Natural killer cell (primary cell): ENCODE data around the gene SLC25A6. TPM values are rescaled to one million over a fixed set of nuclear protein-coding genes. Genes with fewer than 3 reads are reported as not detected.

Experiments used
- ATAC-seq, 3 donors: fragments of 150-1000 bp in 2 of 3; fragments of 200-7000 bp in 1 of 3; cut with Tn5 transposase; 1 replicate in 1 of 3; 2 replicates in 2 of 3; pipeline ENCODE4 v1.10.0; 2021; ENCODE audit warnings: mild to moderate bottlenecking in 2 of 3, moderate library complexity in 2 of 3
- DNase-seq, 2 donors: peaks; one replicate each; pipeline versions ENCODE4 v3.0.0 to v3.0.0-alpha.2; 2013 to 2021; ENCODE audit warnings: mixed read lengths in 1 of 2
- H3K27ac ChIP-seq: one replicate; pipeline ENCODE4 v1.5.1; 2013; ENCODE audit warnings: mild to moderate bottlenecking, low read length
- H3K27me3 ChIP-seq: one replicate; pipeline ENCODE4 v1.6.1; 2013; ENCODE audit warnings: low read length; ENCODE audit not compliant: control insufficient read depth, insufficient read depth
- H3K36me3 ChIP-seq: one replicate; pipeline ENCODE4 v1.6.1; 2013; ENCODE audit warnings: low read length; ENCODE audit not compliant: control insufficient read depth, insufficient read depth
- H3K4me1 ChIP-seq: one replicate; pipeline ENCODE4 v1.6.1; 2013; ENCODE audit warnings: low read length; ENCODE audit not compliant: control insufficient read depth, insufficient read depth
- H3K4me3 ChIP-seq: one replicate; pipeline ENCODE4 v1.5.1; 2013; ENCODE audit warnings: low read length
- H3K9me3 ChIP-seq: one replicate; pipeline ENCODE4 v1.6.1; 2013; ENCODE audit warnings: low read length; ENCODE audit not compliant: control insufficient read depth, insufficient read depth
- H3K27ac Mint-ChIP-seq, 2 donors: one replicate each; pipeline ENCODE4 v1.8.0; 2022; ENCODE audit warnings: mild to moderate bottlenecking in 2 of 2, mixed read lengths in 2 of 2, moderate library complexity in 1 of 2
- H3K27me3 Mint-ChIP-seq, 2 donors: one replicate each; pipeline ENCODE4 v1.8.0; 2022; ENCODE audit warnings: low read depth in 2 of 2, mixed read lengths in 2 of 2
- H3K36me3 Mint-ChIP-seq: one replicate; pipeline ENCODE4 v1.8.0; 2022; ENCODE audit warnings: mixed read lengths
- H3K4me1 Mint-ChIP-seq, 2 donors: one replicate each; pipeline ENCODE4 v1.8.0; 2022; ENCODE audit warnings: mixed read lengths in 2 of 2
- H3K4me3 Mint-ChIP-seq: one replicate; pipeline ENCODE4 v1.8.0; 2022; ENCODE audit warnings: mild to moderate bottlenecking, moderate library complexity, mixed read lengths
- H3K9me3 Mint-ChIP-seq, 2 donors: one replicate each; pipeline ENCODE4 v1.8.0; 2022; ENCODE audit warnings: mixed read lengths in 2 of 2
- WGBS: methylation state at CpG from one replicate; pipeline ENCODE4 v1.1.7; 2013; ENCODE audit warnings: missing lambda C conversion rate; ENCODE audit not compliant: insufficient coverage; 5-methylcytosine and 5-hydroxymethylcytosine counted together
- intact Hi-C: fragments of 100-400 bp; cut with micrococcal nuclease; formaldehyde crosslinking; loops from one replicate; pipeline ENCODE4 v1.14.2; 2022
- total RNA-seq, 4 donors: library from RNA; stranded (reverse); fragments of 120-200 nt in 1 of 4; gene quantifications; one replicate each; pipeline versions ENCODE4 v1.2.3 to v1.2.4, GENCODE V29; 2013 to 2022
- TF ChIP-seq, protein P1 (sequence below): fragments of 200-600 bp; IDR thresholded peaks from one replicate; pipeline ENCODE4 v1.8.0; 2022; ENCODE audit warnings: antibody characterized with exemption

Gene SLC25A6
- total RNA-seq, 3 donors from 2014 or later (not counting 1 experiment from before 2014, with no cell fraction given), result 157 to 197 (median 178) TPM

DNA sequence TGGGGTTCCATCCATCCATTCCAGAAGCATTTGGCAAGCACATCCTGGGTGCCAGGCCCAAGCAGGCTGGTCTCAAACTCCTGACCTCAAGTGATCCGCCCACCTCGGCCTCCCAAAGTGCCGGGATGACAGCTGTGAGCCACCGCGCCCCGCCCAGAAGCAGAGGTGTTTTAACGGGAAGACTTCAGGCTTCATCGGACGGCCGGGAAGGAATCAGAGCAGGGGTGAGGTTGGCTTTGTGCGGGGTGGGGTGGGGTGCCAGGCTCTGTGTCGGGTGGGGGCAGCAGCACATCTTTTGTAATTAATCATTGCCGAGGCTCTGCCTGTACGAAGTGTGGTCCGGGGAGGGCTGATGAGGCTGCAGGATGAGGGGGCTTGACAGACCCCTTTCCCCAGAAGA lies 5.1 kb upstream of the SLC25A6 start:
- H3K36me3 ChIP-seq, result peaks cover 10% of the 10 kb centered on the region
- no peak for DNase-seq
- H3K27me3 ChIP-seq, result no peaks in the 10 kb centered on the region

GRCh38 chrX:1395646-1396216 lies 3.8 kb upstream of the SLC25A6 start:
- H3K27ac Mint-ChIP-seq, result peak overlapping the region; percentile 4 to 69
- no peaks in the 10 kb centered on the region for H3K36me3 Mint-ChIP-seq
- no peaks in the 10 kb centered on the region for H3K9me3 Mint-ChIP-seq
- Histone ChIP-seq H3K9me3 (no peaks in the 10 kb centered on the region), H3K27ac (no peak overlapping the region), H3K36me3 (peaks cover 1% of the 10 kb centered on the region), H3K27me3 (no peaks in the 10 kb centered on the region), H3K4me1 (peaks cover 14% of the 10 kb centered on the region), H3K4me3 (no peak overlapping the region)
- 97% methylated on average over 5 of the region's 5 CpGs for WGBS
- peaks cover 15 to 44% of the 10 kb centered on the region in 2 donors for H3K4me1 Mint-ChIP-seq
- H3K4me3 Mint-ChIP-seq, result peak overlapping the region; percentile 29
- H3K27me3 Mint-ChIP-seq, result no peaks in the 10 kb centered on the region
- intact Hi-C loops, result no loop called here
- DNase-seq, result no peak
- no peak for ATAC-seq
- TF ChIP-seq, protein P1, sequence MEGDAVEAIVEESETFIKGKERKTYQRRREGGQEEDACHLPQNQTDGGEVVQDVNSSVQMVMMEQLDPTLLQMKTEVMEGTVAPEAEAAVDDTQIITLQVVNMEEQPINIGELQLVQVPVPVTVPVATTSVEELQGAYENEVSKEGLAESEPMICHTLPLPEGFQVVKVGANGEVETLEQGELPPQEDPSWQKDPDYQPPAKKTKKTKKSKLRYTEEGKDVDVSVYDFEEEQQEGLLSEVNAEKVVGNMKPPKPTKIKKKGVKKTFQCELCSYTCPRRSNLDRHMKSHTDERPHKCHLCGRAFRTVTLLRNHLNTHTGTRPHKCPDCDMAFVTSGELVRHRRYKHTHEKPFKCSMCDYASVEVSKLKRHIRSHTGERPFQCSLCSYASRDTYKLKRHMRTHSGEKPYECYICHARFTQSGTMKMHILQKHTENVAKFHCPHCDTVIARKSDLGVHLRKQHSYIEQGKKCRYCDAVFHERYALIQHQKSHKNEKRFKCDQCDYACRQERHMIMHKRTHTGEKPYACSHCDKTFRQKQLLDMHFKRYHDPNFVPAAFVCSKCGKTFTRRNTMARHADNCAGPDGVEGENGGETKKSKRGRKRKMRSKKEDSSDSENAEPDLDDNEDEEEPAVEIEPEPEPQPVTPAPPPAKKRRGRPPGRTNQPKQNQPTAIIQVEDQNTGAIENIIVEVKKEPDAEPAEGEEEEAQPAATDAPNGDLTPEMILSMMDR, result no peak

More for the DNA sequence above, 5.1 kb upstream of the SLC25A6 start:
- WGBS, result 96% methylated on average over 15 of the region's 15 CpGs
- Histone ChIP-seq H3K4me3 (no peak overlapping the region), H3K9me3 (no peaks in the 10 kb centered on the region), H3K27ac (no peak overlapping the region), H3K4me1 (peaks cover 7% of the 10 kb centered on the region)
- Mint-ChIP-seq H3K9me3 (no peaks in the 10 kb centered on the region), H3K27ac (no peak overlapping the region), H3K4me1 (peaks cover 15 to 32% of the 10 kb centered on the region in 2 donors), H3K4me3 (no peak overlapping the region), H3K27me3 (no peaks in the 10 kb centered on the region), H3K36me3 (no peaks in the 10 kb centered on the region)
- no peak for ATAC-seq
- intact Hi-C loops, result no loop called here
- TF ChIP-seq, protein P1, result no peak

- Mint-ChIP-seq H3K4me3 (peak overlapping the region; percentile 64), H3K27me3 (no peaks in the 10 kb centered on the region), H3K4me1 (peaks cover 15 to 44% of the 10 kb centered on the region in 2 donors), H3K27ac (peak overlapping the region in 1 of 2 donors; percentile 94), H3K36me3 (no peaks in the 10 kb centered on the region), H3K9me3 (no peaks in the 10 kb centered on the region)
- Histone ChIP-seq H3K9me3 (no peaks in the 10 kb centered on the region), H3K4me1 (peaks cover 22% of the 10 kb centered on the region), H3K27me3 (no peaks in the 10 kb centered on the region), H3K36me3 (peaks cover 7% of the 10 kb centered on the region), H3K4me3 (no peak overlapping the region), H3K27ac (no peak overlapping the region)
- intact Hi-C loops, result loop anchor here (5.0 kb wide), 2 partner anchors 197 to 262 kb away; partner anchors contain the start of gene AKAP17A
- 96% methylated on average over 22 of the region's 22 CpGs for WGBS
- ATAC-seq (no peak), DNase-seq (no peak)
- TF ChIP-seq, protein P1, result no peak
Observed at GRCh38 chrX:1394731-1395501, 3.0 kb upstream of the SLC25A6 start.
